SK-N-MC (cell line): Measurements from ENCODE around the gene PRSS33.

Experiments
- EZH2 ChIP-seq: fragments of 200-600 bp; sonication (generic); IDR thresholded peaks from one replicate; pipeline ENCODE4 v1.6.1; 2017; ENCODE audit warnings: antibody characterized with exemption
- FOXP2 ChIP-seq: optimal IDR thresholded peaks from 2 replicates; pipeline ENCODE3; 2011; ENCODE audit warnings: mild to moderate bottlenecking, moderate library complexity; ENCODE audit not compliant: insufficient read depth; ENCODE audit errors: extremely low read length, control extremely low read depth
- POLR2AphosphoS5 ChIP-seq: IDR thresholded peaks from 2 replicates; pipeline ENCODE4 v1.6.1; 2012; ENCODE audit warnings: mild to moderate bottlenecking, low read depth, low read length, borderline replicate concordance

GRCh38 chr16:2828521-2828840 is 41.1 kb upstream of the PRSS33 start:
- no peak for TF ChIP-seq POLR2AphosphoS5
- TF ChIP-seq EZH2, result no peak
- no peak for TF ChIP-seq FOXP2
